COR-L47 (cell line): ENCODE results near the gene WRNIP1.

Source experiments
- DNase-seq: peaks from one replicate; lab custom pipeline; 2025; lab: John Stamatoyannopoulos, UW

WRNIP1 gene

GRCh38 chr6:2763345-2763841, 1.8 kb upstream of the WRNIP1 start:
- DNase-seq: no peak

- DNase-seq: peak; percentile 17
Measured at GRCh38 chr6:2763876-2764540, 1.2 kb upstream of the WRNIP1 start.

- DNase-seq: peak; percentile 84
Measured at GRCh38 chr6:2764610-2765165, 505 bp upstream of the WRNIP1 start.

GRCh38 chr6:2765896-2766766, 938 bp downstream of the WRNIP1 start:
- peak; percentile 30 for DNase-seq

- no peak for DNase-seq
Measured at GRCh38 chr6:2766767-2767656, 1.8 kb downstream of the WRNIP1 start.

- DNase-seq: no peak
Measured at GRCh38 chr6:2767657-2768524, 2.7 kb downstream of the WRNIP1 start.

GRCh38 chr6:2768696-2769095, 3.5 kb downstream of the WRNIP1 start:
- no peak for DNase-seq

GRCh38 chr6:2770171-2770570, 5.0 kb downstream of the WRNIP1 start:
- peak; percentile 50 for DNase-seq

- no peak for DNase-seq
Measured at GRCh38 chr6:2771079-2771478, 5.9 kb downstream of the WRNIP1 start.

- no peak for DNase-seq
Measured at GRCh38 chr6:2772840-2773239, 7.6 kb downstream of the WRNIP1 start.

GRCh38 chr6:2773449-2773848, 8.3 kb downstream of the WRNIP1 start:
- no peak for DNase-seq

GRCh38 chr6:2775003-2775402, 9.8 kb downstream of the WRNIP1 start:
- no peak for DNase-seq

GRCh38 chr6:2777249-2777648, 12.1 kb downstream of the WRNIP1 start:
- DNase-seq: no peak

- no peak for DNase-seq
Measured at GRCh38 chr6:2780102-2780737, 15.0 kb downstream of the WRNIP1 start.

- no peak for DNase-seq
Measured at GRCh38 chr6:2781685-2782355, 16.6 kb downstream of the WRNIP1 start.

- no peak for DNase-seq
Measured at GRCh38 chr6:2782356-2782708, 17.1 kb downstream of the WRNIP1 start.

- DNase-seq: no peak
Measured at GRCh38 chr6:2782825-2783187, 17.6 kb downstream of the WRNIP1 start.

- DNase-seq: no peak
Measured at GRCh38 chr6:2783188-2783963, 18.2 kb downstream of the WRNIP1 start.

GRCh38 chr6:2784061-2784460, 18.9 kb downstream of the WRNIP1 start:
- no peak for DNase-seq
